Activated CD8-positive, alpha-beta T cell treated with anti-CD3 and anti-CD28 coated beads, Interleukin-2, amount 10 ng/mL, durations not matched to agents 7 days and 5 days (primary cell): ENCODE measurements around the gene C11orf91. TPM values are rescaled to one million over a fixed set of nuclear protein-coding genes. Genes with fewer than 3 reads are reported as not detected.
"Not testable (repeated sequence)": the region's sequence is repeated elsewhere in the genome, so short reads cannot be mapped to it uniquely, and the experiment has no call there.

ENCODE experiments used
- ATAC-seq: fragments of 150-1000 bp; cut with Tn5 transposase; one replicate; pipeline ENCODE4 v1.10.0; 2021; ENCODE audit warnings: moderate library complexity
- CTCF ChIA-PET: fragments of 350-600 bp; sonication (Branson Sonifier 250); formaldehyde crosslinking; loops from one replicate; lab custom pipeline; 2021; ENCODE audit warnings: antibody characterized with exemption; lab: Charles Lee
- POLR2A ChIA-PET: fragments of 350-600 bp; sonication (Branson Sonifier 250); formaldehyde crosslinking; loops from one replicate; lab custom pipeline; 2021; ENCODE audit warnings: antibody characterized with exemption; lab: Charles Lee
- DNase-seq: peaks from one replicate; pipeline ENCODE4 v3.0.0-alpha.2; 2020
- H3K27ac Mint-ChIP-seq: one replicate; pipeline ENCODE4 v1.8.0; 2021; ENCODE audit warnings: mild to moderate bottlenecking, mixed read lengths
- H3K27me3 Mint-ChIP-seq: one replicate; pipeline ENCODE4 v1.8.0; 2021; ENCODE audit warnings: low read depth, mixed read lengths
- H3K36me3 Mint-ChIP-seq: one replicate; pipeline ENCODE4 v1.8.0; 2021; ENCODE audit warnings: low read depth, mixed read lengths
- H3K4me1 Mint-ChIP-seq: one replicate; pipeline ENCODE4 v1.8.0; 2021; ENCODE audit warnings: low read depth, mixed read lengths
- H3K4me3 Mint-ChIP-seq: one replicate; pipeline ENCODE4 v1.8.0; 2021; ENCODE audit warnings: mild to moderate bottlenecking, mixed read lengths
- H3K9me3 Mint-ChIP-seq: one replicate; pipeline ENCODE4 v1.8.0; 2022; ENCODE audit warnings: mixed read lengths; ENCODE audit not compliant: insufficient read depth
- total RNA-seq, 2 experiments: library from RNA; stranded (reverse); gene quantifications; one replicate each; pipeline ENCODE4 v1.2.3, GENCODE V29; 2021

The C11orf91 gene
- total RNA-seq, 2 experiments from 2014 or later = not detected

DNA sequence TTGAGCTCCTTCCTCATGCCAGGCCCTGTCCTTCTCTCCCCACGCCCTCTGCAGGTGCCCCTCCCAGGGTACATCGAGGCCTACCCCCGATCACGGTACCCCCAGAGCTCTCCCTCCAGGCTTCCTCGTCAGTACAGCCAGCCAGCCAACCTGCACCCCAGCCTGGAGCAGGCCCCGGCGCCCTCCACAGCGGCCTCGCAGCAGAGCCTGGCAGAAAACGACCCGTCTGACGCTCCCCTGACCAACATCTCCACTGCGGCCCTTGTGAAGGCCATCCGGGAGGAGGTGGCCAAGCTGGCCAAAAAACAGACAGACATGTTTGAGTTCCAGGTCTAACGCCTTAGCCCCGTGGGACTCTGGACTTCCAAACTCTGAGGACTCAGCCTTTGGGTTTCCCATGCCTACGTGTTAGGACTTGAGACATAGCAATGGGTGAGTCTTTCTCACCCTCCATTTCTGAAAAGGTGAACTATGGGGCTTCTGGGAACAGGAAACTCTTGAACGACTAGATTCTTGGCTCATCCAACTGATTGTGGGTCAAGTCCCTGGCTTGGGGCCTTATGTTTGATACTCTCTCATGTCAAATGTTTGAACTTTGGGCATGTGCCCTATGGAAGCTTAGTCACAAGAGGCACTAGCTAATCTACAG lies 32.7 kb downstream of the C11orf91 start:
- peaks cover 5% of the 10 kb centered on the region for H3K4me1 Mint-ChIP-seq
- no peaks in the 10 kb centered on the region for H3K9me3 Mint-ChIP-seq
- ATAC-seq (no peak), DNase-seq (no peak)
- H3K27ac Mint-ChIP-seq = no peak overlapping the region
- H3K27me3 Mint-ChIP-seq = peaks cover 17% of the 10 kb centered on the region
- ChIA-PET POLR2A (no interaction called here), CTCF (no interaction called here)
- no peaks in the 10 kb centered on the region for H3K36me3 Mint-ChIP-seq
- no peak overlapping the region for H3K4me3 Mint-ChIP-seq

DNA sequence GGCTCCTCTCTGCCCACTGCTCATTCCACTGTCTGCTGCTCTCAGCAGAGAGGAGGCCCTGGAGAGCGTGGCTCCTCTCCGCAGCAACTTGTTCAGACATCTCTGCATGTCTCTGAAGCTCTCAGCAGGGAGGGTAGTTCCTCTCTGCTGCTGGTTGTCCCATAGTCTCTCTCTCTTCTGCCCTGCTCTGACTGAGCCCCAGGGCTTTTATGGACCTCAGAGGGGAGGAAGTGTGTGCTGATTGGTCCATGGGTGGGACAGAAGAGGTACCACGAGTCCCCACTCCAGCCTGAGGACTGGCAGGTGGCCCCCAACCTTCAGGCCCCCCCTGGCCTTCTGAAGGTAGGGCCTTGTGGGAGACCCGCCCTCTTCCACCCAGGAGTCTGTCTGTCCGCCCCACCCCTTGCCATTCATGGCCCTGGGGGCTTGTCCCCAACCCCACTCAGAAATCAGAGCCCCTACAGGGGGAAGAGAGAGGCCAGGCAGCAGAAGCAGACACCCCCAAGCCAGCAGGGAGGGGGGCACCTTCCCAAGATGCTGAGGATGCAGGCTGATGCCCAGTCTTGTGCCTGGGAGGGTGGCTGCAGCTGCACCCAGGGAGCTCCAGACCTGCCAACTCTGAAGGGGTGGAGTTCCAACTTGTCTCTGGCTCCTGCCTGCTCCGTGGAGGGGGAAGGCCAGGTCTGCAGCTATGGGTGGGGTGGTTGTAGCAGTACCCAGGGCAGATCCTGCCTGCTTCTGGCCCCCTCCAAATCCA lies 35.1 kb downstream of the C11orf91 start:
- ChIA-PET POLR2A (interaction anchor here (0.9 kb wide), 1 partner anchor 116 kb away, joined by 3 read pairs; no protein-coding TSS in a partner anchor), CTCF (no interaction called here)
- DNase-seq (no peak), ATAC-seq (no peak)
- no peaks in the 10 kb centered on the region for H3K36me3 Mint-ChIP-seq
- no peak overlapping the region for H3K27ac Mint-ChIP-seq
- H3K4me3 Mint-ChIP-seq = no peak overlapping the region
- peaks cover 6% of the 10 kb centered on the region for H3K27me3 Mint-ChIP-seq
- peaks cover 1% of the 10 kb centered on the region for H3K4me1 Mint-ChIP-seq
- no peaks in the 10 kb centered on the region for H3K9me3 Mint-ChIP-seq

DNA sequence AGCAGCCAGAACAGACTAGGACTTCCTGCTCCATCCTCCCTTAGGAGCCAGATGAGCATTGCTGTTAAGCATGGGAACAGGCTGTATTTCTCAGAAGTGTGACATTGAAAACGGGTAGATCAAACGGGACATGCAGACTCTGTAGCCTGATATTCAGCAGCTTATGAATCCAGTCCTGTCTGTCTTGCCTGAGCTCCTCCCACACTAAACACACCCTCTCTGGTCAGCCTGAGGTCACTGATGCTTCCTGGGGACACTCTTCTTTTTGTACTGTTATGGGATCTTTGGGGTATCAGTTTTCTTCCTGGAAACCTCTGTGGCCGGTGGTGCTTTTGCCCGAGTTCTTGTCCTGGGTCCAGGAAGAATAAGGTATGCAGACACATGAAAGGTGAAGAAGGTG lies 35.8 kb downstream of the C11orf91 start:
- no peak for DNase-seq
- peaks cover 6% of the 10 kb centered on the region for H3K27me3 Mint-ChIP-seq
- no peak for ATAC-seq
- no peak overlapping the region for H3K4me3 Mint-ChIP-seq
- H3K4me1 Mint-ChIP-seq = no peaks in the 10 kb centered on the region
- H3K27ac Mint-ChIP-seq = no peak overlapping the region
- ChIA-PET CTCF (no interaction called here), POLR2A (no interaction called here)
- H3K9me3 Mint-ChIP-seq = no peaks in the 10 kb centered on the region
- H3K36me3 Mint-ChIP-seq = no peaks in the 10 kb centered on the region

DNA sequence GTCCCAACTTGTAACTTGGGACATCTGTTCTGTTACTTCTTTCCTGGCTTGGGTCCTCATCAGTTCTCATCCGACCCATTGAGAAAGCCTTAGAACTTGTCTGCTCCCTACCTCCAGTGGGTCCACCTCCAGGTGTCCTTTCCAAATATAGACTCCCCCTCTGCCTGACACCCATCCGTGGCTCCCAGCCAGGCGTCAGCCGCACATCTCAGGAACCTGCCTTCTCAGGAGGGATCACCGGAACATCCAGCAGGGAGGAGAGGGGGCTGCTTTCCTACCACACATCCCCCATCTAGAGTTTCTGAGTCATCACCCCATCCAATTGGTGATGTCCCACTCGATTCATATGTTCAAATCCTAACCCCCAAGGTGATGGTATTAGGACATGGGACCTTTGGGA lies 36.5 kb downstream of the C11orf91 start:
- ChIA-PET CTCF (no interaction called here), POLR2A (interaction anchor here (0.6 kb wide), 1 partner anchor 1689 kb away, joined by 4 read pairs; no protein-coding TSS in a partner anchor)
- Mint-ChIP-seq H3K4me1 (no peaks in the 10 kb centered on the region), H3K9me3 (no peaks in the 10 kb centered on the region), H3K4me3 (no peak overlapping the region), H3K27ac (no peak overlapping the region), H3K36me3 (no peaks in the 10 kb centered on the region), H3K27me3 (peaks cover 4% of the 10 kb centered on the region)
- DNase-seq (no peak), ATAC-seq (no peak)

DNA sequence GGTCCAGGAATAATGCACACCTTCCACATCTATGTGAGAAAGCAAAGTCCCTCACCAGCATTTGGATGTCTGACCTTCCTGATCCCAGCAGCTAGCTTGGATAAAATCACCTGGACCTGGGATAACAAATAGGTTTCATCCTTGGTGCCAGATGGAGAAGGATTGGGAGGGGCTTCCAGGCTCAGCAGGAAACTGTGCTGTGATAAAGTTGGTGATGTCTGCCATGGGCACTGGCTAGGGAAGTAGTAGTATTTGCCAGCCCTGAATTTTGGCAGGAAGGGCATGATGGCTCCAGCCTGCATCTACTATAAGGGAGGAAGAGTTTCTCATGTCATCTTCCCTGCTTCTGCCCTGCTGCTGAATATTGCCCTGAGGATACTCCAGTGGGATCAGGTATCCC lies 37.5 kb downstream of the C11orf91 start:
- ChIA-PET CTCF (no interaction called here), POLR2A (no interaction called here)
- Mint-ChIP-seq H3K9me3 (no peaks in the 10 kb centered on the region), H3K36me3 (no peaks in the 10 kb centered on the region), H3K4me3 (no peak overlapping the region), H3K27ac (no peak overlapping the region), H3K4me1 (no peaks in the 10 kb centered on the region), H3K27me3 (peaks cover 4% of the 10 kb centered on the region)
- ATAC-seq (no peak), DNase-seq (no peak)

DNA sequence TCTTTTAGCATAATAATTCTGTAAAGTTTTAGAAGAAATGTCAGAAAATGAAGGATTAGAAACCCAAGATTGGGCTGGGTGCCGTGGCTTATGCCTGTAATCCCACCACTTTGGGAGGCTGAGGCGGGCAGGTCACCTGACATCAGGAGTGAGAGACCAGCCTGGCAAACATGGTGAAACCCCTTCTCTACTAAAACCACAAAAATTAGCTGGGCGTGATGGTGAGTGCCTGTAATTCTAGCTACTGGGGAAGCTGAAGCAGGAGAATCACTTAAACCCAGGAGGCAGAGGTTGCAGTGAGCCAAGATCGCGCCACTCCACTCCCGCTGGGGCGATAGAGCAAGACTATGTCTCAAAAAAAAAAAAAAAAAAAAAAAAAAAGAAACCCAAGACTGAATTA lies 39.1 kb downstream of the C11orf91 start:
- H3K27me3 Mint-ChIP-seq, ATAC-seq, CTCF ChIA-PET, H3K36me3 Mint-ChIP-seq, POLR2A ChIA-PET, DNase-seq, H3K9me3 Mint-ChIP-seq, H3K4me3 Mint-ChIP-seq, H3K4me1 Mint-ChIP-seq, H3K27ac Mint-ChIP-seq: not testable (repeated sequence)

DNA sequence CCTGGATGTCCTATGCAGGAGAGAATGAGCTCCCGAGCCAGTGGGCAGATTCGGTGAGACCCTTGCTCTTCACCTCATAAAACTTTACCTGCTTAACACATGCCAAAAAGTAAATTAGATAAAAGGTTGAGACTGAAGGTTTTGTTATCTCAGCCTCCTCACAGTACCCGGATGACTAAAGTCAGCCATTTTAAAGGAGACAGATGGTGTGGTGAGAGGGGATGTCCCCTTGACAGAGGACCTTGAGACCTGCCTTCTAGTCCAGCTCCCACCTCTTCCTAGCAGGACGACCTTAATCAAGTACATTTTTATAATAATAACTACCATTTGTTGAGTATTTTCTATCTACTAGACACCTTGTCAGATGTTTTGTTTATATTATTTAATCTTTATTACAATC lies 39.7 kb downstream of the C11orf91 start:
- H3K9me3 Mint-ChIP-seq = no peaks in the 10 kb centered on the region
- H3K36me3 Mint-ChIP-seq = no peaks in the 10 kb centered on the region
- no peak overlapping the region for H3K4me3 Mint-ChIP-seq
- H3K27me3 Mint-ChIP-seq = peaks cover 4% of the 10 kb centered on the region
- no peaks in the 10 kb centered on the region for H3K4me1 Mint-ChIP-seq
- H3K27ac Mint-ChIP-seq = no peak overlapping the region
- POLR2A ChIA-PET = no interaction called here
- DNase-seq = no peak
- CTCF ChIA-PET = no interaction called here
- ATAC-seq = no peak

DNA sequence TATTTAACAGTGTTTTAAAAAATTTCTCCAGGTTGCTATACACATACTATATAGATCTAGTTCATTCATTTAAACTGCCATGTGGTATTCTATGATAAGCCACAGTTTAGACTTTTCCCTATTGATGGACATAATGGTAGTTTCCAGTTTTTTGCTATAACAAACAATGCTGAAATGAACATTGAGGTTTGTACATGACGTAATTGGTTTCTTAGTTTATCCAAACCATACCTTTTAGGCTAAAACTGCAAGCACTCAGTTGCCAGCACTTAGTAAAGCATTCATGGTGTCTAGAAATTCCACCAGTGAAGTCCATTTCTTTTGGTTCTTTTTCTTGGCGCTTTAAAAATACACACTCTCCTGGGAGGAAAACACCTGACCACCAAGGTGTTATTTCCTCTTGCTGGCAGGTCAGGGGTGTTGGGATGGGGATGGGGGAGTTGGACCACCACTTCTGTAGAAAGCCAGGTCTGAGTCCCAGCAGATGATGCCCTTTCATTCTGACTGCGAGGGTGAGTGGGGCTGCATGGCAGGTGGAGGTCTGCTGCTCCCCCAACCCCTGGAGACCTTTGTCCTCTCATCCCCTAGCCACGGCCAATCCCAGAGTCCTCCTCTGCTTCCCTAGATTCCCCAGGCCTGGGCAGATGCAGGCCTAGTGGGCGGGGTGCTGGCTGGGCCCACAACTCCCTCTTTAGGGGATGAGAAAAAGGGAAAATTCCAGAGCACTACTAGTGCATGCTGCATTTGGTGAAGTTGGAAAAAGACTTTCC lies 41.1 kb downstream of the C11orf91 start:
- ChIA-PET CTCF (no interaction called here), POLR2A (no interaction called here)
- Mint-ChIP-seq H3K9me3 (no peaks in the 10 kb centered on the region), H3K27ac (no peak overlapping the region), H3K4me3 (no peak overlapping the region), H3K36me3 (no peaks in the 10 kb centered on the region), H3K27me3 (peaks cover 4% of the 10 kb centered on the region), H3K4me1 (no peaks in the 10 kb centered on the region)
- no peak for DNase-seq
- ATAC-seq = no peak

DNA sequence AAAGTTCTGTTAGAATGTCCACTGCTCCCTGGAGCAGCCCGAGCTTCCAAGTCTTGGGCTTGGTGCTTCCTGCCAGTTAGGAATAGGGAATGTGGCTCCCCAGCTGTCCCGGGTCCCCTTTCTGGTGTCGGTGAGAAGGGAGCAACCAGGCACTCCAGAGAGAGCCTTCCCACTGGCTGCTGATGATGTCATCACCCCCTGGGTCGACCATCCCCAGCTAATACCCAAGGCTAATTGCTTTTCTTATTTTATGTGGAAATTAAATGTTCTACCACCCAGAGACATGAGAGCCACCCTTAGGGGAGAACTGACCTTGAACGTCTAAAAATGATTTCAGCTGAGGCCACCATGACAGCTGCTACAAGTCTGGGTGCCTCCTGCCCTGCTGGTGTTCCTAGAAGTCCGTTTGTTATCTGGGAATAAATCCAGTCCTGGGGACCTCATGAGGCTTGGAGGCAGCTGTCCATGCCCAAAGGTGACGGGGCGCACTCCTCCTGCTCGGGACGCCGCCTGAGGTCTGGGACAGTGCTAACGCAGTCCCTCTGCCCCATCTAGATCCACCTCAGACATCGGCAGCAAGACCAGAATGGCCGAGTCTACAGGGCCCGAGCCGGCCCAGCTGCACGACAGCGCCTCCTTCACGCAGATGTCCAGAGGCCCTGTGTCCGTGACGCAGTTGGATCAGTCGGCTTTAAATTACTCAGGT lies 42.3 kb downstream of the C11orf91 start:
- CTCF ChIA-PET = no interaction called here
- H3K36me3 Mint-ChIP-seq = no peaks in the 10 kb centered on the region

DNA sequence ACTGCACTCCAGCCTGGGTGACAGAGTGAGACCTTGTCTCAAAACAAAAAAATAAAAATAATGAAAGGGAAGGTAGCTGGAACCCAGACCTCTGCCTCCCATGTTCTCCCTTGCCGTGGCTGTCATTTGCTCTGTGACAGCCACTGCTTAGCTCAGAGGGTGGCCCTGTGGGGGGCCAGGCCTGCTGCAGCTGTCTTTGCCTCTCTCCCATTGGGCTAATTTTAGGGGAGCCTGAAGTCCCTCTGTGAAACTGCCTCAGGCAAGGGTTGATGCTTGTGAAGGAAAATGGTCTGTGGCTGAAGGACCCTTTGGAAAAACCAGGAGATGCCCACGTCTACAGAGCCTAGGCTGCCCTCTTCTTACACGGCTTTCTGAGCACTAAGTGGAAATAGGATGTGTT lies 42.9 kb downstream of the C11orf91 start:
- peaks cover 3% of the 10 kb centered on the region for H3K27me3 Mint-ChIP-seq
- H3K36me3 Mint-ChIP-seq = no peaks in the 10 kb centered on the region
- CTCF ChIA-PET = no interaction called here
- no peak for ATAC-seq
- no peak for DNase-seq
- POLR2A ChIA-PET = no interaction called here
- no peaks in the 10 kb centered on the region for H3K9me3 Mint-ChIP-seq
- H3K4me3 Mint-ChIP-seq = no peak overlapping the region
- H3K4me1 Mint-ChIP-seq = no peaks in the 10 kb centered on the region
- no peak overlapping the region for H3K27ac Mint-ChIP-seq

More for the DNA sequence above, 42.3 kb downstream of the C11orf91 start:
- H3K4me1 Mint-ChIP-seq = no peaks in the 10 kb centered on the region
- DNase-seq (no peak), ATAC-seq (no peak)
- H3K9me3 Mint-ChIP-seq = no peaks in the 10 kb centered on the region
- POLR2A ChIA-PET = no interaction called here
- no peak overlapping the region for H3K27ac Mint-ChIP-seq
- H3K27me3 Mint-ChIP-seq = peaks cover 4% of the 10 kb centered on the region
- no peak overlapping the region for H3K4me3 Mint-ChIP-seq

DNA sequence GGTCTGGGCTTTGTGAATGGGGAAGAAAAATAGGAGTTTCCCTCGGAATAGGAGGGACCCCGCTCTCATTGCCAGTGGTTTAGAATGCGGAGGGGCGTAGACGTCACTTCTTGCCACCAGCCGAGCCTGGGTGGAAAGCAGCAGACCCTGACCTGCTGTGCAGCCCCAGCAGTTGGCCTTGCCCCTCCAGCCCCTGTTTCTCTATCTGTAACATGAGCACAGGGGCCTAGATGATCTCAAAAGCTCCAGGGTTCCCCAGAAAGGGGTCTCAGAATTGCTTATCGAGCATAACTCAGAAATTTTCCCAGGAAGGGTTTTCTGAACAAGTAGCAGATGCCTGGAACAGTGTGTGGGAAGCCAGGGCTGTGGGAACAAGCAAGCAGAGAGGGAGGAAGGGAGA lies 43.9 kb downstream of the C11orf91 start:
- DNase-seq (no peak), ATAC-seq (no peak)
- ChIA-PET CTCF (no interaction called here), POLR2A (no interaction called here)
- Mint-ChIP-seq H3K9me3 (no peaks in the 10 kb centered on the region), H3K4me3 (no peak overlapping the region), H3K4me1 (no peaks in the 10 kb centered on the region), H3K36me3 (no peaks in the 10 kb centered on the region), H3K27ac (no peak overlapping the region), H3K27me3 (no peaks in the 10 kb centered on the region)
